Testis (tissue), 2 donors: ENCODE measurements around the gene PTPRR.

Source experiments
- CTCF ChIP-seq, 3 experiments: fragments of 450-650 bp in 2 of 3; fragments of 200-600 bp in 1 of 3; sonication (generic) in 1 of 3; IDR thresholded peaks; one replicate each; pipeline ENCODE4 v1.5.1; 2016 to 2019; ENCODE audit warnings: antibody characterized with exemption in 3 of 3, mild to moderate bottlenecking in 2 of 3, moderate library complexity in 1 of 3
- POLR2A ChIP-seq: fragments of 450-650 bp; IDR thresholded peaks from one replicate; pipeline ENCODE4 v1.6.1; 2017; ENCODE audit warnings: antibody characterized with exemption, mild to moderate bottlenecking, moderate library complexity

GRCh38 chr12:70603044-70603443, 317.5 kb downstream of the PTPRR start:
- TF ChIP-seq CTCF (IDR thresholded peaks at IDR 0.05) (no peak), POLR2A (no peak)
